ENCODE results near the gene TAS2R14. TPM values are rescaled to one million over a fixed set of nuclear protein-coding genes. Genes with fewer than 3 reads are reported as not detected.

Gene TAS2R14, protein sequence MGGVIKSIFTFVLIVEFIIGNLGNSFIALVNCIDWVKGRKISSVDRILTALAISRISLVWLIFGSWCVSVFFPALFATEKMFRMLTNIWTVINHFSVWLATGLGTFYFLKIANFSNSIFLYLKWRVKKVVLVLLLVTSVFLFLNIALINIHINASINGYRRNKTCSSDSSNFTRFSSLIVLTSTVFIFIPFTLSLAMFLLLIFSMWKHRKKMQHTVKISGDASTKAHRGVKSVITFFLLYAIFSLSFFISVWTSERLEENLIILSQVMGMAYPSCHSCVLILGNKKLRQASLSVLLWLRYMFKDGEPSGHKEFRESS
- total RNA-seq = 2.7 and 3.8 TPM in 2 replicates
- long read RNA-seq, partial matches to known transcripts = 0 of 24 reads
- long read RNA-seq, other reads (novel, unspliced or antisense) = 22 of 24 reads

DNA sequence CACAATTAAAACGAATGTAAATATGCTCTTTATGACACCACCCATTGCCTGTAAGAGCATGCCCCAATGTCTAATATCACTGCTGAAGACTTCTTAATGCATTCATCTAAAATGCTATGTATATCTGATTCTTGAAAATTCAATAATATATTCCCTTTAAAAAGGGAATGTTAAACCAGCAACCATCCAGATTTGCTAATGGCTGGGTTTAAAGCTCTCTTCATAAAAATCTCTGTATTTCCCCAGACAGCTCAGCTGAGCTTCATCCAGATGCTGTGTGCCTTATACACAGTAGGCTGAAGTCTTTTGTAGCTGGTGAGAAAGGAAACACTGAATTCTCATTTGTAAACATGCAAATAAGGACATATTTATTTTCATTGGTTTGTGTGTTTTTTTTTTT lies at the start of gene TAS2R14:
Gene TAS2R14 (minus strand): TSS at position 101 of the 400 bp plus-strand sequence. CDS start 56 bp downstream, at position 45.
- no peaks in the 10 kb centered on the region for H3K36me3 Mint-ChIP-seq (ENCODE audit: unreplicated experiment)
- no peak for DNase-seq (ENCODE audit: extremely low spot score, unreplicated experiment)
- no peaks in the 10 kb centered on the region for H3K4me1 Mint-ChIP-seq (ENCODE audit: unreplicated experiment)
- no peaks in the 10 kb centered on the region for H3K27me3 Mint-ChIP-seq (ENCODE audit: unreplicated experiment)
- peaks cover 8% of the 10 kb centered on the region for H3K9me3 Mint-ChIP-seq (ENCODE audit: unreplicated experiment)
- no peak within 1 kb of the TSS for H3K27ac Mint-ChIP-seq (ENCODE audit: unreplicated experiment)
- no peak for TF ChIP-seq CTCF (IDR thresholded peaks at IDR 0.05)
- H3K4me3 Mint-ChIP-seq (ENCODE audit: unreplicated experiment) = no peak within 1 kb of the TSS

DNA sequence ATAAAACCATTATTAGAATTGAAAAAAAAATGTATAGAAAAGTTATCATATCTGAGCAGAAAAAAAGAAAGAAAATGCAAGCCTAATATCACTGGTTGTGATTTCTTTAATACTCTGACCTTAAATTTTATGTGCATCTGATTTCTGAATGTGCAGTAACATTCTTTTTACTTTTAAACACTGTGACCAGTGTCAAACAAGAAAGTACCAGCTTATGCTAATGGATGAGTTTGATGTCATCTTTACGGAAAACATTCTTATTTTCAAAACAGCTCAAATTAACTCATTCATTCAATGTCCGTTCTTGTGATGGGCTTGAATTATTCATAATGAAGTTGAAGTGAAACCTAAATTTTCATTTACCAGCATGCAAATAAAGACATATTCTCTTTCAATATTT lies 47.7 kb upstream of the TAS2R14 start, which contains the start of gene TAS2R50:
Gene TAS2R50 (minus strand): TSS at position 101 of the 400 bp plus-strand sequence. CDS start 52 bp downstream, at position 49.
- Mint-ChIP-seq H3K4me1 (ENCODE audit: unreplicated experiment) (no peaks in the 10 kb centered on the region), H3K4me3 (ENCODE audit: unreplicated experiment) (no peak within 1 kb of the TSS), H3K9me3 (ENCODE audit: unreplicated experiment) (peaks cover 11% of the 10 kb centered on the region), H3K27me3 (ENCODE audit: unreplicated experiment) (no peaks in the 10 kb centered on the region), H3K36me3 (ENCODE audit: unreplicated experiment) (peaks cover 15% of the 10 kb centered on the region), H3K27ac (ENCODE audit: unreplicated experiment) (no peak within 1 kb of the TSS)
- TF ChIP-seq CTCF (IDR thresholded peaks at IDR 0.05) = no peak
- no peak for DNase-seq (ENCODE audit: extremely low spot score, unreplicated experiment)

- Mint-ChIP-seq H3K27me3 (ENCODE audit: unreplicated experiment) (no peaks in the 10 kb centered on the region), H3K4me3 (ENCODE audit: unreplicated experiment) (no peak overlapping the region), H3K9me3 (ENCODE audit: unreplicated experiment) (peaks cover 4% of the 10 kb centered on the region), H3K27ac (ENCODE audit: unreplicated experiment) (no peak overlapping the region), H3K4me1 (ENCODE audit: unreplicated experiment) (no peaks in the 10 kb centered on the region), H3K36me3 (ENCODE audit: unreplicated experiment) (peaks cover 2% of the 10 kb centered on the region)
- DNase-seq (ENCODE audit: extremely low spot score, unreplicated experiment) = no peak
- TF ChIP-seq CTCF (IDR thresholded peaks at IDR 0.05) = no peak
Observed at GRCh38 chr12:10982244-10982643, 43.2 kb upstream of the TAS2R14 start.

DNA sequence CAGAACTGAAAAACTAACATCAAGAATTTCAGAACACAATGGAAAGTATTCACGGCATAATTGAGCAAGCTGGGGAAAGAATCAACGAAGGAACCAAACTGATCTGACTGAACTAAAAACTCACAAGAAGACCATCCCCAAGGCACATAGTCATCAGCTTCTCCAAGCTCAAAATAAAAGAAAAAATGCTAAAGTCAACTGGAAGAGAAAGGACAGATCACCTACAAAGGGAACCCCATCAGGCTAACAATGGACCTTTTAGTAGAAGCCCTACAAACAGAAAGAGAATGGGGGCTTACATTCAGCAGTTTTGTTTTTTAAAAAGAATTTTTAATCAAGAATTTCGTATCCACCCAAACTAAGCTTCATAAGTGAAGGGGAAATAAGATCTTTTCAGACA lies 35.9 kb upstream of the TAS2R14 start:
- no peaks in the 10 kb centered on the region for H3K4me1 Mint-ChIP-seq (ENCODE audit: unreplicated experiment)
- no peak for TF ChIP-seq CTCF (IDR thresholded peaks at IDR 0.05)
- H3K9me3 Mint-ChIP-seq (ENCODE audit: unreplicated experiment) = peaks cover 15% of the 10 kb centered on the region
- H3K4me3 Mint-ChIP-seq (ENCODE audit: unreplicated experiment) = no peak overlapping the region
- H3K27ac Mint-ChIP-seq (ENCODE audit: unreplicated experiment) = no peak overlapping the region
- DNase-seq (ENCODE audit: extremely low spot score, unreplicated experiment) = no peak
- H3K36me3 Mint-ChIP-seq (ENCODE audit: unreplicated experiment) = peaks cover 2% of the 10 kb centered on the region
- no peaks in the 10 kb centered on the region for H3K27me3 Mint-ChIP-seq (ENCODE audit: unreplicated experiment)

DNA sequence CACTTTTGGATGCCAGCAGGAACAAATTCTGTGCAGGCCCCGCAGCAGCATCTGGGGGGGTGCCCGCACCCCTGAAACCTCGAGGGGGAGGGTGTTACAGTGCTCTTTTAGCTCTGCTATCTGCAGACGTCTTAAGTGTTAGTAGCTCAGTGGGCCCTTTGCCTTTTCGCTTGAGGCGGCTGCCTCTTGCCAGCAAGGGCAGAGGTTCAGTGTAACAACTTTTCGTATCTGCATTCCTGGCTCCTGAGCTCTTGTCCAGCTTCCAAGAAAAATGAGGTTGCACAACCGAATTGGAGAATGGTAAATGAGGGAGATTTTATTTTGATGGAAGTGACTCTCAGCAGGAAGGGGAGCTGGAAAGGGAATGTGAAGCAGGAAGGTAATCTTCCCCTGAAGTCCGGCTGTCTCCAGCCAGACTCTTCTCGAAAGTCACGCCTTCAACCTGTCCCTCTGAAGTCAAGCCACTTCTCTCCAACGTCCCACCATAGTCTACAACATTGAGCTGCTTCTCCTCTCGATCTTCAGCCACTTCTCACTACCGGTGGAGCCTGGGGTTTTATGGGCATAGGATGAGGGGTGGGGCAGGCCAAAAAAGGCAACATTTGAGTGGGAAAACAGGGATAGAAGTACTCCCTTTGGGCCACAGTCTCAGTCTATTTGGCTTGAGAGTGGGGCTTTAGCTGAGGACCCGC lies 29.8 kb upstream of the TAS2R14 start:
- H3K36me3 Mint-ChIP-seq (ENCODE audit: unreplicated experiment) = peaks cover 2% of the 10 kb centered on the region
- no peak for TF ChIP-seq CTCF (IDR thresholded peaks at IDR 0.05)
- no peak overlapping the region for H3K27ac Mint-ChIP-seq (ENCODE audit: unreplicated experiment)
- no peaks in the 10 kb centered on the region for H3K9me3 Mint-ChIP-seq (ENCODE audit: unreplicated experiment)
- H3K27me3 Mint-ChIP-seq (ENCODE audit: unreplicated experiment) = no peaks in the 10 kb centered on the region
- H3K4me3 Mint-ChIP-seq (ENCODE audit: unreplicated experiment) = no peak overlapping the region
- DNase-seq (ENCODE audit: extremely low spot score, unreplicated experiment) = no peak
- H3K4me1 Mint-ChIP-seq (ENCODE audit: unreplicated experiment) = peaks cover 29% of the 10 kb centered on the region

Measured in osteocyte (in vitro differentiated cells).